ENCODE results near the gene ZNF532.

DNA sequence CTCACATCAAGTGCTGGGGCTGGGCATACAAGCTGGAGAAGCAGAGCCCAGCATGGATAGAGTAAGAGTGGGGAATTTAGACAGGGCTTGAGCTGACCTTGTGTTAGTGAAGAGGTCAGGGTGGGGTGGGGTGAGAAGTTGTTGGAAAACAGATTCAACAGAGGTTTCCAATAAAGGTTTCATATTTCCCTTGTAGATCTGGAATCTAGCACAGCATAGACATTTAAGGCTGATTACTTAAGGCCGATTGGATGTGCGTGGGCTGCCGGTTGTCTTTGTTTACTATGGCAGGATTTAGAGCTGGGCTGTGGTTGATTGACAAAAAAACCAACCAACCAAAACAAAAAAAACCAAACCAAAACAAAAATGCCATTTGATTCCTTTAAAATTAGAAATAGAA lies 160.2 kb downstream of the ZNF532 start:
- TF ChIP-seq, protein P1, sequence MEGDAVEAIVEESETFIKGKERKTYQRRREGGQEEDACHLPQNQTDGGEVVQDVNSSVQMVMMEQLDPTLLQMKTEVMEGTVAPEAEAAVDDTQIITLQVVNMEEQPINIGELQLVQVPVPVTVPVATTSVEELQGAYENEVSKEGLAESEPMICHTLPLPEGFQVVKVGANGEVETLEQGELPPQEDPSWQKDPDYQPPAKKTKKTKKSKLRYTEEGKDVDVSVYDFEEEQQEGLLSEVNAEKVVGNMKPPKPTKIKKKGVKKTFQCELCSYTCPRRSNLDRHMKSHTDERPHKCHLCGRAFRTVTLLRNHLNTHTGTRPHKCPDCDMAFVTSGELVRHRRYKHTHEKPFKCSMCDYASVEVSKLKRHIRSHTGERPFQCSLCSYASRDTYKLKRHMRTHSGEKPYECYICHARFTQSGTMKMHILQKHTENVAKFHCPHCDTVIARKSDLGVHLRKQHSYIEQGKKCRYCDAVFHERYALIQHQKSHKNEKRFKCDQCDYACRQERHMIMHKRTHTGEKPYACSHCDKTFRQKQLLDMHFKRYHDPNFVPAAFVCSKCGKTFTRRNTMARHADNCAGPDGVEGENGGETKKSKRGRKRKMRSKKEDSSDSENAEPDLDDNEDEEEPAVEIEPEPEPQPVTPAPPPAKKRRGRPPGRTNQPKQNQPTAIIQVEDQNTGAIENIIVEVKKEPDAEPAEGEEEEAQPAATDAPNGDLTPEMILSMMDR (conservative IDR thresholded peaks at IDR 0.05; ENCODE audit: low read length) = no peak
- no peak for TF ChIP-seq EZH2phosphoT487 (IDR thresholded peaks at IDR 0.05; ENCODE audit: borderline replicate concordance)
